ENCODE results near the gene NPM3. TPM values are rescaled to one million over a fixed set of nuclear protein-coding genes. Genes with fewer than 3 reads are reported as not detected.

NPM3 gene
- total RNA-seq, 1 donor from 2014 or later, result 69.9 TPM

- DNase-seq (ENCODE audit: extremely low read depth, low read depth, low spot score), result no peak
These were observed 7.7 kb downstream of the NPM3 start, which contains the start of gene FGF8 for GRCh38 chr10:101775273-101776160. FGF8 (minus strand) TSS chr10:101776114; CDS start chr10:101775900, 214 bp downstream.

DNA sequence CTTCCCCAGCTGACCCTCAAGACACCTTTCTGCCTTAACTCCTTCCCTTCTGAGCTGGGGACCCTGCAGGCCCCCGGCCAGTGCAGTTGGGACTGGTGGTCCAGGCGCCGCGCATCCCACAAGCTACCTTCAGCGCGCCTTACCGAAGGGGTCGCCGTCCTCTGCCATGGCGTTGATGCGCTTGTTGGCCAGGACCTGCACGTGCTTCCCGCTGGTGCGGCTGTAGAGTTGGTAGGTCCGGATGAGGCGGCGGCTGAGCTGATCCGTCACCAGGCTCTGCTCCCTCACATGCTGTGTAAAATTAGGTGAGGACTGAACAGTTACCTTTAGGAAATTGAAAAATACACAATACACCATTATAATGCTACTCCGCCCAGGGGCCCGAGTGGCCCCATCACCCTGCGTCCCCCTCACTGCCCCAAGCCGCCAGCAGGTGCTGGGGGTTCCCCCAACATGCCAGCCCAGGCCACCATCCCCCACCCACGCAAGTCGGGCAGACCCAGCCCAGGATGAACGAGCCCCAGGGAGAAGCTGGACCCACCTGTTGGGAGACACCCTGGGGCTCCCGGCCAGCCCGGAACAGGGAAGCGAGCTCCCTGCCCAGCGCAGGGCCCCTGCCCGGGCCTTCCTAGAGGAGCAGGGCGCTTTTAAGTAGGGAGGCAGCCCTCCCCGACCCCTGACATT, 8.5 kb downstream of the NPM3 start:
- no peak for DNase-seq (ENCODE audit: extremely low read depth, low read depth, low spot score)

- DNase-seq (ENCODE audit: extremely low read depth, low read depth, low spot score), result no peak
These were observed 9.2 kb downstream of the NPM3 start for GRCh38 chr10:101773923-101774588.

GRCh38 chr10:101772895-101773761, 10.1 kb downstream of the NPM3 start:
- no peak for DNase-seq (ENCODE audit: extremely low read depth, low read depth, low spot score)

DNA sequence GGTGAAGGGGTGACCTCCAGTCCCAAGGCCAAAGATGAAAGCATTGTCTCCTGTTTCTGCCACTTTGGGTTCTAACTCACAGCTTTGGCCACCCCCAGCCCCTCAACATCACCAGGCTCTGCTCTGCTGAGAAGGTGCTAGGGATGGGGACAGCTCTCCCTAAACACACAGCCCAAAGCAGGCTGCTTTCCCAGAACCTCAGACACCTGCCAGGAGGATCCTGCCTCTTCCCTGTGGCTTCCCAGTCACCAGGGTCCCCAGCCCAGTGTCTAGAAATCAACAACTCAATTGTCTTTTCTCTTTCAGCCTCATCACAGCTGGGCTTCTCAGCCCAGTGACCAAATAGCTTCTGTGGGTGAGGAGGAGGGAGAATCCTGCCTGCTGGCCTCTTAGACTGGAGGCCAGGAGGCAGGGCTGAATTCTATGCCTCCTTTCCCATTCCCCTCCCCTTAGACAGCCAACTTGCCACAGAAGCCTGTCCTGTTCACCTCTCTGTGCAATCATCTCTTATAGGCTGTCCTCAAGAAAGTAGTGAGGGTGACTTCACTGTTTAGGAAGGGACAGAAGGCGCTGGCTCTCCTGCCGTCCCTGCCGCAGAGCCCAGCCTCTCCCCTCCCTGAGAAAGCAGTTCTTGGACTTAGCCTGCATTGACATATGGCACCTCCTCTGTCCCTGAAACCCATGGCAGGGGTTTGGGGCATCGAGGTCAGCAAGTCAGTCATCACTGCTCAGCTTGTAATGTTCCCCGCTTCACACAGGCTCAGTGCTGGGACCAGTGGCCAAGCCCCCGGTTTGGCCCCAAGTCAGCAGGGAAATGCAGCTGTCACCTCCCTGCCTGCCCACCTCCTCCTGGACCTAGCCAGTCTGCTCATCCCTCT, 11.0 kb downstream of the NPM3 start:
- no peak for DNase-seq (ENCODE audit: extremely low read depth, low read depth, low spot score)

DNA sequence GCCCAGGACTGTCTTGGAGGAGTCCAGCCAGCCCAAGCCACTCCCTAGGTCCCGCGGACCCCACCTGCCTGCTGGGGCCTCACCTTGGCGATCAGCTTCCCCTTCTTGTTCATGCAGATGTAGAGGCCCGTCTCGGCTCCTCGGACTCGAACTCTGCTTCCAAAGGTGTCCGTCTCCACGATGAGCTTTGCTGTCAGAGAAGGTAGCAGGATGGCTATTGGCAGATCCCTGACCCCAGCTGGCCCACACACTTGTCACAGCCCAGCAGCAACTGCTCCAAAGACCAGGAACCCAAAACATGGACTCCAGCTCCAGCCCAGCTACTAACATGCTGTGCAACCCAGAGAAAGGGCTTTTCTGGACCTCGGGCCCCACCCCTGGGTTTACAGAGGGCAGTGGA, 11.9 kb downstream of the NPM3 start:
- no peak for DNase-seq (ENCODE audit: extremely low read depth, low read depth, low spot score)

GRCh38 chr10:101770331-101771215, 12.7 kb downstream of the NPM3 start:
- no peak for DNase-seq (ENCODE audit: extremely low read depth, low read depth, low spot score)

DNA sequence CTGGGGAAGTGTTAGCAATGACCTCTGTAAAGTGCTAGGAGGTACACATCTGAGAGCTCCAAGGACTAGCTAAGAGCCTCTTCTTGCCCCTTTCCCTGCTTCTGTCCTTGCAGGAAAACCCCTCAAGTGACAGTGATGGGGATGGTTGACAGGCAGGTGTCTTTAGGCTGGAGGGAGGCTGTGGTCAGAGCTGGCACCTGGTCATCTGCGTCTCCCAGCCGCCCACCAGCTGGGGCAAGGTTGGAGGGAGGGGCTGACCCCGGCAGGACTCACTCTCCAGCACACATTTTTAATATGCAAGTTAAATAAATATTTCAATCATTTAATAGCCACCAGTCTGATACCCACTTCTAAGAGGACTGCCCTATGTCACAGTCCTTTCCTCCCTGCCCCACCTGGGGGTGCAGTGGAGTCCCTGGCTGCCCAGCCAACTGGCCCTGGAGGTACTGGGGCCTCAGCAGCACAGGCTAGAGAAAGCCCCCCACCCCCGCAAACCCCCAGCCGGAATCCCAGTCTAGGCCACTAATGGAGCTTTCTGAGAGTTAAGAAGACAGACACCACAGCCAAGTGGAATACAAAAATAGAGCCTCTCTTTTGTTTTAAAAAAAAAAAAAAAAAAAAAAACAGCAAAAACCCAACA, 13.6 kb downstream of the NPM3 start:
- DNase-seq (ENCODE audit: extremely low read depth, low read depth, low spot score), result no peak

DNA sequence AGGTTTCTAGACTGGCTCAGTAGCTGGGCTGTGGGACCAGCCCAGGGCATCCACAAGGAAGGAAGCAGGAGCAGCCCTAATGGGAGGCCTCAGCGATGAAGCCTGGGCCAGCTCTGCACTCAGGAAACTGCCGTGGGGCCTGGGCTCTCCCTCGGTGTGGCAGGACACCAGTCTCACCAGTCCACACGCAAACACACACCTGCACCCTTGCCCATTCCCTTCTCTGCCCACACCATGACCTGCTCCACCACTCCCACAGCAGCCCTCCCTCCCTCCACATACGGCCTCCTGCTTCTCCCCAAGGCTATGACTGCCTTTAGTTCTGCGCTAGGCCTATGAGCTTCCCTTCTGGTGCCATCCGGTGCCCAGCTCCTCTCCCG, 14.5 kb downstream of the NPM3 start:
- no peak for DNase-seq (ENCODE audit: extremely low read depth, low read depth, low spot score)

GRCh38 chr10:101767966-101768790, 15.1 kb downstream of the NPM3 start:
- DNase-seq (ENCODE audit: extremely low read depth, low read depth, low spot score), result no peak

- no peak for DNase-seq (ENCODE audit: extremely low read depth, low read depth, low spot score)
These were observed 15.7 kb downstream of the NPM3 start for GRCh38 chr10:101767600-101767945.

DNA sequence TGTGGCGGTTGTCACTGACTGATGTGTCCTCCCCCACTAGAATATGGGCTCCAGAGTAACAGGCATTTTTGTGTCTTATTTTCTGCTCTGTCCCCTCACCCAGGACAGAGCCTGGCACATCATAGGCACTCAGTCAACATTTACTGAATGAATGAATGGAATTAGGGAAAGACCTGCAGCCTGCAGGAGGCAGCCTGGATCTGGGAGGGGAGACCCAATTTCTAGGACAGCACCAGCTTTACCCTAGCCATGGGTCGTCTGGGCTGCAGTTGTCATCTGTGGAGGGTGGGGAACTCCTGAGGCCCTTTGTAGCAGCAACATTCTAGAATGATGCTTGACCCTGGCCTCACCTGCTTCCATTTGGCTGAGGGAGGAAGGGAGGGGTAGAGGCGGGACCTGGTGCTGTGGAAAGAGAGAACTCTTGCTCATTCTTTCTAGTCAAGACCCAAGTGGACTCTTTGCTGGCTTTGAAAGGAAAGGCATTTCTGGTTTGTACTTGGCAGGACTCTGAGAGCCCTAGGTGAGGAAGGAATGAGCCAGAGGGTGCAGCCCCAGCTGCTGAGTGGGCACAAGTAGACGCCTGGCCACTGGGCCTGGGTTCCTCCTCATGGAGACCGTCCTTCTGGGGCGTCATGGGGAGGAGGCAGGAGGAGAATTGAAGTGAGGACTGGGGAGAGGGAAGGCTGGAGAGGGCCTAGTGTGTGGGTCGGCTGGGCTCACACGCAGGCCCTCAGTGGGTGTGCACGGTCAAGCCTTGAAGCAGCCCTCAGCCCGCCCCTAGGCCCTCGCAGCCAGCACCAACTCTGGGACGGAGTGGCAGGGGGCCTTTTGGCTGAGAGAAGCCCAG, 16.3 kb downstream of the NPM3 start:
- no peak for DNase-seq (ENCODE audit: extremely low read depth, low read depth, low spot score)

GRCh38 chr10:101766306-101766705, 16.9 kb downstream of the NPM3 start:
- no peak for DNase-seq (ENCODE audit: extremely low read depth, low read depth, low spot score)

DNA sequence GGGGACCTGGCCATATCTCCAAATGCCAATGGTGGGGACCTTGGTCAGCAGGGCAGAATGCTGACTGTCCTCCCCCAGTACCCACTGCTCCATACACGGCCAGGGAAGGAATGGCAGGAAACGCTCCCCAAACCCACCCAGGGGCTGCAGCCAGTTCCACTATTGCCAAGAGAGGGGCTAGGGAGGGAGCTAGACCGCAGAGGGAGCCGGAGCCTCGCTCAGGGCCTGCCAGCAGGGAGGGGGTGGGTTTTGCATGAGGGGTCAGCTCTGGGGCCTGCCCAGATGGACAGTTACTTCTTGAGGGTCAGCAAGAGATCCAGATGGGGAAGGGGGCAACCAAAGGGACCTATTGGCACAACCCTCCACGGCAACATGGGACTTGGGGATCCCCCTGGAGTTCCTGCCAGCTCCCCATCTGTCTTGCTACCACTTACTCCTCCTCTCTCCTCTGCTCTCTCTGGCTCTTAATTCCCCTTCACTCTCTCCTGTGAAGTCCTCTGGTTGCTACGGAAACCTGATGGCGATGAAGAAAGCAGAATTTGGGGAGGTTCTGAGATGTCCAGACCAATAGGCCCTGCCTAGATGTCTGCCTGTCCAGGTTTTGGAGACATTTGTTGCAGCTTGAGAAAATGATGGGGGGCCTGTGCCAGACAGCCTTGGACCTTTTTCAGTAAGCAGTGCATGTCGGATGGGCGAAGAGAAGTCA, 20.0 kb downstream of the NPM3 start:
- no peak for DNase-seq (ENCODE audit: extremely low read depth, low read depth, low spot score)

DNA sequence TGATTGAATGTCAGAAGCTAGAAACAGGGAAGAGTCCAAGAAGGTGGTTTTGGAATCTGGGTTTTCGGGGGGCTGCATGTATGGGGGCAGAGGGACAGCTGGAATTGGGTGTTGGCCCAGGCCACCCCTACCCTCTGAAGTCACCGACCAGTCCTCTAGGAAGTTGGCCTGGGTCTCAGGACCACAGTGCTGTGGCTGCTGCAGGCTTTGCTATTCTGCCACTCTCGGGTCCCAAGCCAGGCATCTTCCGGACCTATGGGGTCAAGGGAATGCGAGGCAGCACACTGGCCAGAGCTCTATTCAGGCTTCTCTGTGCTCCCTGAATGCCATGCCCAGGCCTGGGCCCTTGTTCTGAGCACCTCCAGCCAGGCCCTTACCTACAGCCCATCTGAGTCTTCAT, 20.5 kb downstream of the NPM3 start:
- DNase-seq (ENCODE audit: extremely low read depth, low read depth, low spot score), result no peak

GRCh38 chr10:101761226-101761625, 22.0 kb downstream of the NPM3 start:
- DNase-seq (ENCODE audit: extremely low read depth, low read depth, low spot score), result no peak
